Hippocampal formation (tissue), 2 donors: ENCODE measurements around the gene CDH13.

Experiments
- DNase-seq, 2 donors: peaks; one replicate each; lab custom pipeline; 2025; lab: John Stamatoyannopoulos, UW

The CDH13 gene

DNA sequence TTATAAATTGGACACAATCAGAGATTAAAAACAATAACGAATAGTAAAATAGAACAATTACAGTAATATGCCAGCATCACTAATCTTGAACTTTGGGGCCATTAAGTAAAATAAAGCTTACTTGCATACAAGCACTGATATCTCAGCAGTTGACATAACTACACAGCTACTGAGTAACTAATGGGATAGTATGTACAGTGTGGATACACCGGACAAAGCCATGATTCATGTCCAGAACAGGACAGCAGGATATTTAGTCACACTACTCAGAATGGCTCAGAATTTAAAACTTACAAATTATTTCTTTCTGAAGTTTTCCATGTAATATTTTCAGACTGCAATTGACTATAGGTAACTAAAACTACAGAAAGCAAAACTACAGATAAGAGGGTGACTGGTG, 427.5 kb downstream of the CDH13 start:
- no peak for DNase-seq

DNA sequence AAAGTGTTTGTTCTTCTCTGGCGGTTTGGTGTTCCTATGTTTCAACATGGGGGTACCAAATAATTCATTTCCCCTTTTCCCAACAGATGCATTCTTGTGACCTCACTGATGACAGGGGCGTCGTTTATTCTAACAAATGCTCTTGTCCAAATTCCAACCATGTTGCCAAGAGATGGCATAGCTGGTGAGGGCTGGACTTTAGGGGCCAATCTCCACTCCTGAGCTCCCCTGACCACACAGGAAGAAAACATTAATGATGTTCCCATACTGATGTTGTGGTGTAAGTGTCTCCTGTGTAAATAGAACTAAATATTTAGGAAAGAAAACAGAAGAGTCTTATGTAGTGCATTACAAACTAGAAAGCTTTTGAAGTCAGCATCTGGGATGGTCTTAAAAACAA, 431.6 kb downstream of the CDH13 start:
- no peak for DNase-seq

DNA sequence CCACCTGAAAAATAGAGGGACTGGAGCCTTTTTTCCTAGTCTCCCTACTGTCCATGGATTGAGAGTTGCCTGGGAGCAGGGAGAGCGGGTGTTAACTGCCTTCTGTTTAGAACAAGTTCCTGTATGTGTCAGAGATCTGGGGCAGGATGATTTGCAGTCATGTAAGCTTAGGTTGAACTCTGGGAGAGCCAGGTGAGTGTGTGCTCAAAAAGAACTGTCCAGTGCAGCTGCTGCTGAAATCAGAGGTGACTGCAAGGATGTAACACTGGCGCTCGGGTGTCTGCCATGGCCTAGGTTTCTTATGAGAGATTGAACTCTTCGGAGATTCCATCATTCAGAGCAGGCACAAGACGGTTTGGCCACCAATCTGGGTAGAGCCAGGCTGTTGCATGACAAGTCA, 432.5 kb downstream of the CDH13 start:
- DNase-seq: no peak

DNA sequence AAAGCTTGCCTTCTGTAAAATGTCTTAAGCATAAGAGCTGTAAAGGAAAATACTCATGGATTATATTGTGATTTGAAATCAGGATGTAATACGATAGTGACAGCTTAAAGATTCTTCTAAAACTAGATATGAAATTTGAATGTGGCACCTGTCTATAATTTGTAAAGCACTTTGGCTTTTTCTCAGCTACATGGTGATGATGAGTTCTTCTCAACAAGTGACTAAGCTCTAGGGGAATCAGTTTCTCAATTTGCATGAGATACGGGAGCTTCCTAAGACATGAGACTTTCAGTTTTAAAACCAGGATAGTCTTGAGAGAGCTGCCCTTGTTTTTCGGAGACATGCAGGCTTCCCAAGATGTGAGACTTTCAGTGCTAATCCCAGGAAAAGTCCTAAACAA, 439.2 kb downstream of the CDH13 start:
- DNase-seq: no peak

DNA sequence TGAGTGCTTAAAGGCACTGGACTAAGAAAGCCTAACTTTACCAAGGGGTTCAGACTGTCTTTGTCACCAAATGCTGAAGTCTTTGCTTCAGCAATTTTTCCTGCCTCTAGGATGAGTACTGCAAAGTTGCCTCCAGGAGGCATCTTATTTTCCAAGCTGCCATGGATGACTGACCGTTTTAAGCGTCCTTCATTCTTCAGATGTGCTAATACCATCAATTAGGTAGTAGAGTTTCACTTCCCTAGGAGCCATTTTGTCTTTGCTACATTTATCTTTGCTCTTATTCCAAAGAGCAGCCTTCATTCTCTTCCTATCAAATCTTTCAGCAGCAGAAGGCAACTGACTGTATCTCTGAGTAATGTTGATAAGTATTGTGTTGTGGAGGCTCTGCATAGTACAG, 440.1 kb downstream of the CDH13 start:
- no peak for DNase-seq

DNA sequence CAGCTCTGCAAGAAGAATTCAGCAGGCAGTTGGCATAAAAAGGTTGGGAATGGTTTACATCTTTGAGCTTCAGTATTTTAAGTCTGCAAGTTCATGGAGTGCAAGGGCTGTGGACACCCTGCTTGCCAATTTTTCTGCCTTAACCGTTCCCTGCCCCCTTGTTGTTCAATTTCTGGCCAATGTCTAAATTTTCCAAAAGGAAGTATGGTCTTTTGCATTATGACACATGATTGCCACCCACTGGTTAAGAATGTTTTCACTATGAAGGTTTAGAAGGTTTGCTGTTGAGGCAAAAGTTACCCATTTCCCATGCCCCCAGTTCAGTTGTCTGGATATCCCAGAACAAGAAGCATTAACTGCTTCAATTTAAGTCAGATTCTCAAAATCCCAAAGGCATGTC, 441.9 kb downstream of the CDH13 start:
- no peak for DNase-seq

DNA sequence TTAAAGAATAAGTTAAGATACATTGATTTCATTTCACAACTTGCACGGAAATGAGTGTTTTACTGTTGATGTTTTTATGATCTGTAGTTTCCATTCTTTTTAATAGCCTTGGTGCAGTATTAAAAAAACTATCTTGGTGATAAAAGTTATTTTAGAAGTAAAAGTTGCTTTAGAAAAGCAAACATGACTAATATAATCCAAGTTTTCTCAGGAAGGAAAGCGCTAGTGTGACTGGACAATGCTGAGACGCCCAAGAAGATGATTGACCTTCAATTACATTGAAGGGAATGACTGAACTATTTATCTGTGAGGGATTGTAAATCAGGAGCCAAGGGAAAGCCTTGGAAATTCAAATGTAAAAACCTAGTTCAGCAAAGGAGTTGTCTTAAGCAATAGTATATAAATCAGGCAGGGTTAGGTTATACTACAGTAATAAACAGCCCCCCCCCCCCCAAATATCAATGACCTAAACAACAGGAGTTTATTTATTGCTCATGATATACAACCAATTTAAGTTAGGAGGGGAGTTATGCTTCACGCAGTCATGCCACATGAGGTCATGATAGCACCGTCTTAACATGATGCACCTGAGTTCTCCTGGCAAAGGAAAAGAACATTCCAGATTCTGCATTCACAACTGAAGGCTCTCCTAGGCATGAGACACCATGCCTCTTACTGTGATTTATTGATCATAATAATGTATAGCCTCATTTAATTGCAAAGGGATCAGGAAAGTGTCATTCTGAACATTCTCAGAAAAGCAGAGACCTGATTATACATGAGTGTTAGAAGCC, 443.8 kb downstream of the CDH13 start:
- DNase-seq: no peak

DNA sequence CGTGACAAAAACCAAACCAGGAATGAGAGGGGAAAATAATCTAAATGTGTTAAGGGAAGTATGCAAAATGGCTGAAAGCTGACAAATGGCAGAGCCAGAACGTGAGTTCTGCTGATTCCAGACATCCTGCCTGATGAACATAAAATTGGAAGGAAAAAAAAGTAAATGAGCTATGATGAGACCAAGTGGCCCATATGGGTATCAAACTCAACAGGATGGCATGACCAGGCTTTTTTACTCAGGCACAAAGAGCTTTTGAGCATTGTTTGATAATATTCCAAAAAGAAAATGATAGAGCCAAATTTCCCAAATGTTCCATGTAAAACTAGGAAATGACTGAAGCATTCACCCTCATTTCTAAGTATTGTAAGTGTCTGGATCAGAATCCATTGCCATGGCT, 449.2 kb downstream of the CDH13 start:
- DNase-seq: no peak

DNA sequence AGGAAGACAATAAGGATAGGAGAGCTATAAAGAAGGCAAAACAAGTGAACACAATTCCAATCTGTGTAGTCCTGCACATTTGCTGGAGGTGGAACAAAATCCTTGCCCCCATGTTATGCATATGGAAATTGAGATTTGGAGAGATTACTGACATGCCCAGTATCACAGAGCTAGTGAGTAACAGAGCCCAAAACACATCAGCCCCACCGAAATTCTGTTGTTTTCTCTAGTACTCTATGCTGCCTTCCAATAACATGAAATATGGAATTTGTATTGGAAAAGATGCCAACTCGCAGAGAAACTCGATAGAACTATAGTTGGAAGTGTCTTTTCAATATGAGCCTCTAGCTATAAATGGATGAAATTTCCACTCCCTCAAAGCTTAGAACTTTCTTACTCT, 456.6 kb downstream of the CDH13 start:
- DNase-seq: no peak

DNA sequence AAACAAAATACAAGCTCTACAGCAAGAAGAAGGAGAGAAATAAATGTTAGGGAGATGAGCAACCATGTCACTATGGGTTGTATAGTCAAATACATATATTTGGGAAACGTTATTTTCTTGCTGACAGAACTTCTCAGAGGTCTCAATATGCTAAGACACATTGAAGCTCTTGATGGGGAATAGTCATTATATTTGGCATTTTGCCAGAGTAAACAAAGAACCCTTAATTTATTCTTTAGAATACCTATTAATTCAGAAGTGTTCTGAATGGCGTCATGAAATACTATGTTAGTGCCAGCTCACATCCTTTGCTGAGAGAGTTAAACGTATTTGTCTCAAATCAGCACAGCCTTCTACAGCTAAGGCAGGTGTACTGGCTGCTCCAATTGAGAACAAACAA, 458.9 kb downstream of the CDH13 start:
- DNase-seq: no peak

DNA sequence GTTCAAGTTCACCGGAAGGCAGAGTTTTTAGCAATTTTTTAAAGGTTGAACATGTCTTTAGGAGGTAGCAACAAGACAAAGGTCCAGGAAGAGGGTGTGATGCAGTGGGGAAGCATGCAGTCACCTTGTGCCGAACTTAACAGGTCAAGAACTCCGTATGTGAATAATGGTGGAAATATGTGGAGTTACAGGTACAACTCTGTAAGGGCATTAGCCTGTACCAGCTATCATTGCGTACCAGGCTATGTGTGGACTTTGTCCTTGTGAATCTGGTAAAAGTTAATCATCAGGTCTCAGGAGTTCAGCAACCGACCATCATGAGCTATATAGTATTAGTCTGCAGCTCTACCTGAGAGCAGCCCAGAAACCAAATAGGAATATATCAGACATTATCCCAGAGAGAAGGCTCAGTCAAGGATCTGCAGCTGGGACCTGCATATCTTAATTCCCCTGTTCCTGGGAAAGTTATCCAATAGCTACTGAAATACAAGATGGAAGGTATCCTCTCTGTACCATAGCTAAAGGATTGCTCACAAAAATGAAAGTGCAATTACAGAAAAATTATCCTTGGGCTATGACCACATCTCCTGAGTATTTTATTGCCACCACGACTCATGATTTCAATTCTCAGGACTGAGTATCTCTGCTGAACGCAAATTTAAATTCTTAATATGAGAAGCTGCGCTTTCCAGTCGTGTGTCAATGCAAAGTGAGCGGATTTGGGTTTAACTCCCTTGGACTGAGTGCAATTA, 469.3 kb downstream of the CDH13 start:
- no peak for DNase-seq

DNA sequence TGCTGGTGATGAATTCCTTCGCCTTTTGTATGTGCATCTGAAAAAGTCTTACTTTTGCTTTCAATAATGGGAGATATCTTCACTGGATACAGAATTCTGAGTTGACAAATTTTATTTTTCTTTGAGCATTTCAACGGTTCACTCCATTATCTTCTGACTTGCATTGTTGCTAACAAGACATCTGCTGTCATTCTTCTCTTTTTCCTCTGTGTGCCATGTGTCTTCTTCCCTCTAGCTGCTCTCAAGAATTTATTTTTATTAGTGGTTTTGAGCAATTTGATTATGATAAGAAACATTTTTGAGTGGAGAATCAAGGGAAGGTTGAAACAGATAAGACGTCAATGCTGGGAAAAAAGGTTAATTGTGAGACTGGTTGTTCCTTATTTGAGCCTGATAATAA, 471.8 kb downstream of the CDH13 start:
- DNase-seq: no peak

DNA sequence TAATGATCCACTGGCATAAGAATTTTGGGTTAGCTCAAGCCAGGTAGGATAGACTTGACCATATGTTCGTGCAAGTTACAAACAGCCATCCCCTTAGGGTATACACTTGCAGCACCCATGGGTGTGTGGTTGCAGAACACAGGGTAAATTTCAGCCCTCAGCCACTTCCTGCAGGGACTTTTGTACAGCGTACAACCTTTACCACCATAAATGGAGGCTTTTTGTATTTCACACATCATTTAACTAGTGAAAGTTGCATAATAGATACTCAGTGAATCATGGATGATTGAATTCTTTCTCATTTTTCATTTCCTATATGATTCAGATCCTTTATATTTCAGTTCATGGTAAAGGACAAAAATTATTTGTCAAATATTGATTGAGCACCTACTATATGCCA, 473.9 kb downstream of the CDH13 start:
- DNase-seq: no peak

DNA sequence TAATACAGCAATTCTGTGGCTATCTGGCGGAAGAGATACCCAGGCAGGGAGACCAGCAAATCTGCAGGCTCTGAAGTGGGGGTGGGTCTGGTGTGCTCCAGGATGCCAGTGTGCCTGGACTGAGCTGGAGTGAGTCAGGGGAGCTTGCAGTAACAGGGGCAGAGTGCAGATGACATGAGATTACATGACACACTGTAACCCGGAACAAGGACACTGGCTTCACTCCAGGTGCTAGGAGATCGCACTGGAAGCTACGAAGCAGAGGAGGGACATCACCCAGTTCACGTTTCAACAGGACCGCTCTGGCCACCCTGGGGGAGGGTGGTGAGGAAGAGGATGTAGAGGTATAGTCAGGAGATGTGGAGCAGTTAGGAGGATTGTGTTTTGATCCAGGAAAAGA, 475.6 kb downstream of the CDH13 start:
- DNase-seq: no peak

DNA sequence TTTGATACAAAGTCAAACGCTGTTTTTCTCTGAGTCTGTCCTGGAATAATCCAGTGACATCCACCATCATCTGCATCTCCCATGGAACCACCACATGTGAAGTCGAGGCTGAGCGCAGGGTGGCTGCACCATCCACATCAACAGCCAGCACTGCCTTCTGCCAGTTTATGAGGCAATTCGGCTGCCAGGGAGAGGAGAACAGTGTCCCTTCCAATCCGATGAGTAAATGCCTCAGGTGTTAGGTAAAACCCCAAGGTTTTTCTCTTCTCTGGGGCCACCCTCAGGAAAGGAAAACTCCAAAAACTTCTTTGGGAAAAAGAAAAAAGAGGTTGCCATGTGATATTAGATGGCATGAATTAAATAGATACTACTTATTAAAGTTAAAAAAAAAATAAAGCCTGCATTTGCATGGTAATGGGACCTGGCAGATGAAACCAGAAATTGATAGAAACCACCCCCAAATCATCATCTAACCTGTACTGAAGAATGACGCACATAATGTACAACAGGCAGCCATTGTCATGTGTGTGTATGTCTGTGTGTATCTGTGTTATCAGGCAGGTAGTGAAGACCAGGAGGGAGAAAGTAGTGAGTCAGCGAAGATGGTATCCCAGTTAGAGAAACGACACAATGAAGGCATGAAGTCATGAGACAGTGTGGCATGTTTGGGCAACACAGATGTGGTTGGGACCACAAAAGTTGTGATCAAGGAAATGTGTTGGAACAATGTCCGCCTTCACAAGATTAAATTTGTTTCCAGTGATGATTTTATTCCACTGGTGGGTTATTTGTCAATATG, 478.7 kb downstream of the CDH13 start:
- no peak for DNase-seq

DNA sequence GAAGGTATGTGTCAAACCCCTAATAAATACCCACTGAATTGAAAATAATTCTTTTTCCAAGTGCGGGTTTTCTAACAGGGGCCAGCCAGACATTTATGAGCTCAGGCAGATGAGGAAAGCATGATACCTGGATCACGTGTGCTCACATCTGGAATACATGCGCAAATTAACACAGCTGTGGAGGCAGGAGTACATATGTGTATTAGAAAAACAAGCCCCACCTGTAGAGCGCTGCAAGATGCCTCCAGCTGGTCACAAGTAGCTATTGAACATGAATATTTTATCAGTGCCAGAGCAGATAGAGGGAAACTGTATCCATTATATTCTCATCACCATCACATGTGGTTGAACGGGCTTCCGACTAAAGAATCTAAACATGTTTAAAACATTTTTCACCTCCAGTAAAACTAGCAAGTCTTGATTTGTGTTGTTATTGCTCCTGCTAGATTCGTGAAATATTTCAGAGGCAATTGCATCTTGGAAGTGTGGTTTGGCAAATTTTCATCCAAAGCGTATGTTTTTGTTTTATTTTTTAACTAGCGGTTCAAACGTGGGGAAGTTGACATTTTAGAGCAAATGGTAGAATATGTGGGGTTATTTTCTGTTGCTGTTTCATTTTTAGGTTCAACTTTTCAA, 482.8 kb downstream of the CDH13 start:
- no peak for DNase-seq

DNA sequence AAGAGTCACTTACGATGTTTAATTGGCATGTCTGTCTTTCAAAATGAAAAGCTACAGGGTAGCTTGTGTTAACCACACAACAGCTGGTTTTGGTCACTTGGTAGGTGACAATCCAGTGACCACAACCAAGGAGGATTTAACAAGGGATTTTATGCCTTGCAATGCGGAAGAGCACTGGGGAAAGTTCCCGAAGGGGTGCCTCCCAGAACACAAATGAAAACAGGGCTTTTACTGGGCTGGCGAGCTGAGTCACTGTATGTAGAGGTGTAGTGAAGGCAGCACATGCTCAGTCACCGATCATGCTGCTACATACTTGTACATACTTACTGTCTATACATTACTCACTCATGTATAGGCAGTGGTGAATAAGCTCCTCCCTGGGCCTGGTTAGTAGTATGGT, 483.5 kb downstream of the CDH13 start:
- no peak for DNase-seq

DNA sequence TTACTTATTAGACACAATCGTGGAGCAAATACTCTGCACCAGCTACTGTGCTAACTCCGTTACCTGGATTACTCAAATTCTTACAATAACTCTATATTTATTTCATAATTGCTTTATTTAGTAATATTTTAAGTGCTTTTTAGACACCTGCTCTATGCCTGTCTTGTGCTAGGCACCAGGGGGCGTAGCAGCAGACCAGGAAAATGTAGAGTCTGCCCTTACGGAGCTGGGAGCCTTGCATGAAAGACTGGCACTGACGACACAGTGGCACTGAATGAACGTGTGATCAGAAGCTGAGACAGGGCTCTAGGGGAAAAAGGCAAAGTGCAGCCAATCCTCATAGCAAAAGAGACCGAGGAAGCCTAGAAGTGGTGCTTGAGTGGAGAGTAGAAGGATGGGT, 486.5 kb downstream of the CDH13 start:
- peak; percentile 41 to 53 for DNase-seq

DNA sequence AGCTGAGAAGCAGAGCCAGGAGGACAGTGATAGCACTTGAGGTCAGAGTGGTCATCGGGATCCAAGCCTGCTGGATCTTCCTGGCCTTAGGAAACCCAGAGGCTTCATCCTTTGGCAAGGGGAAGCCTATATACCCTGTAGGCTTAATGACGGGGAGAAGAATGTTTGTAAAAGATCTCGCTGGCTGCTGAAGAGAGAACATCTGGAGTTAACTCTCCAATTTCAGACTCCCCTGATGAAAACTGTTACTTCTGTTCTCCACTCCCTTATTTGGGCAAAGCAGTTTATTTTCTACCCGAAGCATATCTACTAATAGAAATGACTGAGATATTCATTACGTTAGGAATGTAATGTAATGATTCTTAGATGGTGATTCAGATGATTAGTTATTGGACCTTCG, 487.0 kb downstream of the CDH13 start:
- DNase-seq: no peak

DNA sequence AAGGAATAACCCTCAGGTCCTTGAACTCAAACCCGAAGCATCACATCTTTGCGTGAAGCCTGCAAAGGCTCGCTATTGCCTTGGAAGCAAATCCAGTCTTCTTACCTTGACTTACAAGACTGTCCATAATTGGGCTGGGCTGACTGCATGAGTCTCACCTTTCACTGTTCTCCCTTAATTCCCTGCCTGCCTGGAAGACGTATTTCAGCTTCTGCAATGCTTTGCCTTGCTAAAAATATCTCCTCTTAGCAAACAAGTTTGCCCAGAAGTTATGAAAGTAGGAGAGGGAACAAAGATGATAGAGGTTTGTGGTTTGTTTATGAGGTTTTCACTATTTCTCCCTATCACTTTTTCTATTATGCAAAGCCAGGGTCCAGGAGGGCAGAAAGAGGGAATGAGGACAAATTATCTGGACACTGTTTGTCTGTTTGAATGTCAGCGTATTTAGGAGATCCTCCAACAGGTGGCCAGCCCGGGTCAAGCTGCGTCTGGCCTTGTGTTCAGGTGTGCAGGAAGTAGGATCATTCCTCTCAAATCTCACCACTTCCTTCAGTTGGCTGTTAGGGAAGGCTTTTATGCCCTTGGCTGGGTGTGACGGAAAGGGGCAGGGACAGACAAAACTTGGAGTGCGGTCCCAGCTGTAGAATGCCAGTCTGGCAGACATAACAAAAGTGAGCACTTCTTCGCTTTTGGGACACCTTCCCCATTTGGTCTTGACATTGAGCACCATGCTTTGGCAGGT, 488.9 kb downstream of the CDH13 start:
- DNase-seq: no peak

DNA sequence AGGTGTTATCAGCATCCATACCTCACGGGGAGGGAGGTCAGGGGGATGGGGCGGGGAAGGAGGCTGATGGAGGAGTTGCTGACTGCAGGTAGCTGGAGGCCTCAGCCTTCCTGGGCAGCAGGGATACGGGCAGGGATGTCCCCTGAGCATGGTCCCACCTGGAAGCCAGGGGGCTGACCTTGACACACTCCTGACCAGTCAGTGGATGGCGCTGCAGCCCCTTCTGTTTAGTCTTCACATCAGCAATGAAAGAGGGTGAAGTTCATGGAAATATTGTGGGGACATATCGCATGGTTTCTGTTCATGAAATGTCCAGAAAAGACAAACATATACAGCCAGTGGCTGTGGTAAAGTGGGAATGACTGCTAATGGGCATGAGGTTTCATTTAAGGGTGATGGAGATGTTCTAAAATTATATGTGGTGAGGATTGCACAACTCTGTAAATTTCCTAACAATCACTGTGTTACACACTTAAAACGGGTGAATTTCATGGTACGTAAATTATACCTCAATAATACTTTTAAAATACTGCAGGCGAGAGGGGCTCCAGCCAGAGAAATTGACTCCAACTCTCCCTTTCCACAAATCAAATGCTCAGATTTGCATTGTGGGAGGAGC, 489.6 kb downstream of the CDH13 start:
- no peak for DNase-seq
